HCEC 1CT (cell line): Measurements from ENCODE around the gene PRR22.

ENCODE experiments used
- DNase-seq: peaks from one replicate; pipeline ENCODE4 v3.0.0-alpha.2; 2017

PRR22 gene

DNA sequence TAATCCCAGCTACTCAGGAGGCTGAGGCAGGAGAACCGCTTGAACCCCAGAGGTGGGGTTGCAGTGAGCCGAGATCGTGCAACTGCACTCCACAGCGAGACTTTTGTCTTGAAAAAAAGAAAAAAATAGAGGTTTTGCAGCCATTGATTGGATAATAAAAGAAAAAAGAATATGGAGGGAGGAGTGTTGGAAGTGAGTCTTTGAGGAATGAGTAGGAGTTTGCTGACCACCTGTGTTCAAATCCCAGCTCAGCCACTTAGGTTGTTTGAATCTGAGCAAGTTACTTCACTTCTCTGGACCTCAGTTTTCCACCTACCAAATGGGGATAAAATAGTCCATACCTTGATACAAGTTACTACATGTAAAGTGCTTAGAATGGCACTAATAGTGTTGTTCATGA lies 26.6 kb upstream of the PRR22 start:
- no peak for DNase-seq

- no peak for DNase-seq
Observed at GRCh38 chr19:5809469-5809868, 24.9 kb upstream of the PRR22 start.

DNA sequence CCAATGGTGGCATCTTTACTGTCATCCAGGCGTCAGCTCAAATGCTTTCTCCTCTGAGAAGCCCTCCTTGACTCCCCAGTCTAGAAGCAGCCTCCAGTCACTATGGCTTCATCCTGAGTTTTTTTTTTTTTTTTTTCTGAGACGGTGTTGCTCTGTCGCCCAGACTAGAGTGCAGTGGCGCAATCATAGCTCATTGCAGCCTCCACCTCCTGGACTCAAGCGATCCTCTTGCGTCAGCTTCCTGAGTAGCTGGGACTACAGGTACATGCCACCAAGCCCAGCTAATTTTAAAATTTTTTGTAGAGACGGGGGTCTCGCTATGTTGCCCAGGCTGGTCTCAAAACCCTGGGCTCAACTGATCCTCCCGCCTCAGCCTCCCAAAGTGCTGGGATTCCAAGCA lies 24.5 kb upstream of the PRR22 start:
- no peak for DNase-seq

DNA sequence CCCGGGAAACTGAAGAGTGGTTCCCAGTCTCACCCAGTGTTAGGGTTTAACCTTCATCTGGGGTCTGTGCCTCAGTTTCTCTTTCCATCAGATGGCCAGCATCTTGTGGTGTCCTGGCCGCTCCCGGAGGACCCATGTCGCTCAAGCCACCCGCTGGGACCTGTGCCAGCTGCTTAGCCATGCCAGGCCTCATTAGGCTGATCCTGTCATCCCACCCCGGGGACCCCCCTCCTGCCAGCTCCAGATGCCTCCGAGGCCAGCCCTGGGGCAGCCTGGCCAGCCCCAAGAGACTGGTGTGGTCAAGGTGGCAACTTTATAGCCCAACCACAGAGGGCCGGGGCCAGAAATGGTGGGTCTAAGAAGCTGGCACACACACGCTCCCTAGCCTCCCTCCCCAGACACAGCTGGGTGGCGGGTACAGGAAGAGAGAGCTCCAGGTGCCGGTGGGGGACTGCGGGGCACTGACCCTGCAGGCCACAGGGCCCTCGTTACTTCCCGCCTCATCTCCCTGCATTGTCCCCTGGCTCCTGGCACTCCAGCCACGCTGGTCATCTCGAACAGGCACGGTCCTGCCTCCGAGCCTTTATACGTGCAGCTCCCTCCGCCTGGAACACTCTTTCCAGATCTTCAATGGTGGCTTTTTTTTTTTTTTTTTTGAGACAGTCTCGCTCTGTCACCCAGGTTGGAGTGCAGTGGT lies 23.7 kb upstream of the PRR22 start:
- DNase-seq, result no peak

DNA sequence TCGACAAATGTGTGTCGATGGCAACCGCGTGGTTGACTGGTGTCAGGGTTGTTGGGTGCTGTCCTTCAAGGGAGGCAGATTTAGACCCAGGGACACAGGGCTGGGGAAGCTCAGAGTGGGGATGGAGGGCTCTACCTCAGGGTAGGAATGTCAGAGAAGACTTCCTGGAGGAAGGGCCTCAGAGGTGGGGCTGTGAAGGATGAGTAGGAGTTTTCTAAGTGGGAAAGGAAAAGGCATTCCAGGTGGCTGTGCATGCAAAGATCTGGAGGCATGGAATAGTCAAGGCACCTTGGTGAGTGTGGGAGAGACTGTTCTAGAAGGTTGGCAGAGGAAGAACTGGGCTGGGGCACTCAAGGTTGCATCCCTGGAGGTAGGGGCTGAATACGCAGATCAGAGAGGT lies 22.4 kb upstream of the PRR22 start:
- no peak for DNase-seq

GRCh38 chr19:5806133-5806489 lies 21.6 kb upstream of the PRR22 start:
- no peak for DNase-seq

DNA sequence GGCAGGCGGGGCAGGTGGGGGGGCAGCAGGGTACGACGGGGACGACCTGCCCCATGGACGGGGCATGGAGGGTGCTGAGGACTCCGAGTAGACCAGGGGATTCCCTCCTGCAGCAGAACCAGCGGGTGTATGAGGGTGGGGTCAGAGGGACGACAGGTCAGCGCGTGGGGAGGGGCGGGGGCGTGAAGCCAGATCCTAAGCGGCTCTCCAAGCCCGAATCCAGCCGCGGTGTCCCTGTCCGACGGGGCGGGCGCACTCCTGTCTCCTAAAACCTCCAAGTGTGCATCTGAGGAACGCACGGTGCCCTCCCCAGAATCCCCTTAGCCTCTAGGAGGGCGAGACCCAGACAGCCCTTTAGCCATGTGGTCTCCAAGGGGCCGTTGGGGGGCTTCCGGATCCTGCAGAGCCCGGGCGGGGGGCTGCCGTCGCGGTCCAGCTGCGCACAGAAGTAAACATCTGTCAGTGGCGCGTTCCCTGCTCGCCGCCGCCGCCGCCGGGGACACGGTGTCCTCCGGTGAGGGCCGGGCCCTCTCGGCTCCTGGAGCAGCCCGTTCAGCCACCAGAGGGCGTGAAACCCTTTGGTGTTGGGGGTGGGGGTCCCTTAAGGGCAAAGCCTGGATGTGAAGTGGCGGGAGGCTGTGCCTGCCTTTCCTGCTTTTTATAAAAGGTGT lies 21.1 kb upstream of the PRR22 start:
- DNase-seq, result no peak

GRCh38 chr19:5804516-5805461 lies 20.2 kb upstream of the PRR22 start, which contains the start of gene NRTN:
Gene NRTN, plus strand, starts transcription at chr19:5805067. Its CDS starts 19,099 bp downstream, at chr19:5824166.
- DNase-seq, result no peak

DNA sequence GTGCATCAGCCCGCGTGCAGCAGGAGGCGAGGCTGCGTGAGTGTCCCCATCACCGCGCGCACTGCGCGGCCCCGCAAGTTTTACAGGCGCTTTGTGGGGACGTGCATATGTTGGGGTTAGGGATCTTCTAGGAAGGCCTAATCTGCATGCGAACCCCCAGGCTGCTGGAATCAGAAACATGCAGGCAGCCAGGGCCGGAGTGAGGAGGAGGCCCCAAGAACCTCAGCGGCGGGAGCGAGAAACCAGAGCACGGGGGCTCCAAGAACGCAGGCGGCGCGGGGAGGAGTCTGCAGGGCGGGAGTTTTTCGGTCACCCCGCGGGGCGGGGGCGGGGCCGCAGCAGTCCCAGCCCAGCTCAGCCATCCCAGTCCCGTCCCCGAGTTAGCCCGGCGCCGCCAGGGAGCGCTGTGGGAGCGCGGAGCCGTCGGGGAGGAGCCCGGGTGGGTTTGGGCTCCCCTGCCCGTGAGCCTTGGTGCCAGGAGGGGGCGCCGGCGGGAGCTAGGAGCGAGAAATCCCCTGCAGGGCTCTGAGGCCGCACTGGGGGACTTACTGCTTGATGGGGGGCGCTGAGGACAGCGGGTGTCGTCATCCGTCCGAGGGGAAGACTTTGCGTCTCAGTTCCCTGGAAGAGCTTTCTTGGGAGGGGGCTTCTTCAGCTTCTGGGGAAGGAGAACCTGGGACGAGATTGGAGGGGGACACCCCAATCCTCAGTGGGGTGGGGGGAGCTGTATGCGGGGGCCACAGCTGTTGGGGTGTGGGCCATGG lies 19.4 kb upstream of the PRR22 start:
- DNase-seq, result peak; percentile 76

DNA sequence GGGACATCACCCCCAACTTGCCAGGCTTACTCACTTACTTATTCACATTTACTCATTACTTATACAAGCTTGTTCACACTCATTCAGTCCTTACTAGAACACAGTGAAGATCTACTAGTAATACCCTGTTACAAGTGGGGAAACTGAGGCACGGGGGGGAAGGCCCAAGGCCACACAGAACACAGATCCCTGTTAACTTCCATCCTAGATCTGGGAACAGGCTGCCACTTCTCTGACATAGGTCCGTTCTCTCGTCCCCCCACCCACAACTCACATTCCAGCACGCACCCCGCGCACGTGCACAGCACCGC lies 18.9 kb upstream of the PRR22 start:
- DNase-seq, result no peak

- no peak for DNase-seq
Observed at GRCh38 chr19:5801796-5802619, 17.5 kb upstream of the PRR22 start.

DNA sequence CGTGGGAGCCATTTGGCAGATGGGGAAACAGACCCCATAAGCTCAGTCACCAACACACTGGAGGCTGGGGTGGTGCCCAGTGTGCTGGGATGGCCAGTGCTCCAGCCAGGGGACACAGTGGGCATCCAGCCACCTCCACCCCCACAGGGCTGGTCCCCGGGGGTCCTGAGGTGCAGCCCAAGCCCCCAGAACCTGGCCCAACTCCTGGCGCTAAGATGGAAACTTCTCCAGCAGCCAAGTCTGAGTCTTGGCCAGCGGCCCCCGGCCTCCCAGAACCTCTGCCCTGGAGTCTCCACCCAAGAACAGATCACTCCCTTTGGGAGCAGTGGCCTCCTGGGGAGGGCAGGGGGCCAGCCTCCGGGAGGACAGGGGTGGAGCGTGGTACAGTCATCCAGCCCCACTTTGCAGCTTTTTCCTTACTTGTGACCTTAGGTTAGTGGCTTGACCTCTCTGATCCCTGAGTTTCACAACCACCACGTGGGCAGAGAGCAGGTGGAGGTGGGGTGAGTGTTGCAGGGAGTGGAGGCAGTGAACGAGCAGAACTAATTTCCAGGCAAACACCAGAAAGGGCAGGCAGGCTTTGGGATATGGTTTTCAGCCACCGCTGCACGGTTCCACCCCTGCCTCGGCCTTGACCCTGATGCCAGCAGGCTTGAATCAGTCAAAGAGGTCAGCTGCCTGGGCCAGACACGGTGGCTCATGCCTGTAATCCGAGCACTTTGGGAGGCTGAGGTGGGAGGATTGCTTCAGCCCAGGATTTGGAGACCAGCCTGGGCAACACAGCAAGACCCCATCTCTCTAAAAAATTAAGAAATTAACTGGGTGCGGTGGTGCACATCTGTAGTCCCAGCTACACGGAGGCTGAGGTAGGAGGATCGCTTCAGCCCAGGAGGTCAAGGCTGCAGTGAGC lies 16.1 kb upstream of the PRR22 start:
- DNase-seq, result no peak

DNA sequence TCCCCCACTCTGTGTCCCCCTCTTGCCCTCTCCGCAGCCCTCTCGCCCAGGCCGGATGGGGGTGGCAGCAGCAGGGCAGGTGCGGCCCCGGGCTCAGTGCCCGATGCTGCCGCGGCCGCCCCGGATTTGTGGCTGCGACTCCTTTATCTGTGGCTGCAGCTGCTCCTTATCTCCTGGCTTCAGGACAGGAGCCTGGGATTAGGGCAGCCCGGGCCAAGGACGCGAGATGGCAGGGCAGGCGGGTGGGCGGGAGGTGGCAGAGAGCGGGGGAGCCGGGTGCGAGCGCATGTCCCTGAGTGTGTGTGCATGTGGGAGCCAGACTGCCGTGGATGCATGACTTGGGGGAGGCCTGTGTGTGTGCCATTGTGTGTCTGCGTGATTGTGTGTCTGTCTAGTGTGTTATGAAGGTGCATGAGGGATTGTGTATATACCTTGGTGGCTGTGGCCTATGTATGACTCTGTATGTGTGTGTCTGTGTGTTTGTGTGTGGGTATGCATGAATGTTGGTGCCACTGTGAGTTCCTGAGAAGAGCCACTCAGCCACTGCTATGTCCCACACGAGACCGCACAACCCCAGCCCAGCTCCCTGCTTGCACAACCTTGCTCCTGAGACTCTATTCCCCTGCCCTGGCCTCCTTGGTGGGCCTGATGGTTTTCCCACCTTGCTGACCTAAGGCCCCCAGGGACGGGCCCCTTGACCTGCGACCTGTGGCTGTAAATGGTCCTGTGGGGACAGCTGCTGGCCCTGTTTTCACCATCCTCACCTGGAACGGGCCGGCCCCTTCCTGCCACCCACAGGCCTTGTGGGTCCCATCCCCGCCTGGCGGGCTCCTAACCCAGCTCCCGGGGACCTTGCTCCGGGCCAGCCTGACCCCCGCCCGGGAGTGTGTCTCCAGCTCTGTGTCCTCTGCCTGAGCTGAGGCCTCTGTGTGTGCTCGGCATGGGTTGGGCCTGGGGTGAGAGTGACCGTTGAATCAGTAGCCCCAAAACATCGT lies 15.0 kb upstream of the PRR22 start:
- DNase-seq, result no peak

GRCh38 chr19:5798244-5798643 lies 13.7 kb upstream of the PRR22 start:
- no peak for DNase-seq

- no peak for DNase-seq
Observed at GRCh38 chr19:5795382-5795919, 10.9 kb upstream of the PRR22 start.

DNA sequence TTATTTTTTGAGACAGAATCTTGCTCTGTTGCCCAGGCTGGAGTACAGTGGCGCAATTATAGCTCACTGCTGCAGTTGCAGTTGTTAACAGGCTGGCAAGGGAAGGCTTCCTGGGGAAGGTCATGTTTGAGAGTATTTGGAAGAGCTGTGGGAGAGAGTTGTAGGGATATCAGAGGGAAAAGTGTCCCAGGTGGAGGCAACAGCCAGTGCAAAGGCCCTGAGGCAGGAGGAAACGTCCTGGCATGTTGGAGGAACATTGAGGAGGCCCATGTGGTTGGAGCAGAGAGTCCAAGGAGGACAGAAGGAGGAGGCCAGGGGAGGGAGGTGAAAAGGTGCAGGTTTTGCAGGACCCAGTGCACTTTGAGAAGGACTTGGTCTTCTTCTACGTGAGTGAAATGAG lies 8.6 kb upstream of the PRR22 start:
- no peak for DNase-seq

DNA sequence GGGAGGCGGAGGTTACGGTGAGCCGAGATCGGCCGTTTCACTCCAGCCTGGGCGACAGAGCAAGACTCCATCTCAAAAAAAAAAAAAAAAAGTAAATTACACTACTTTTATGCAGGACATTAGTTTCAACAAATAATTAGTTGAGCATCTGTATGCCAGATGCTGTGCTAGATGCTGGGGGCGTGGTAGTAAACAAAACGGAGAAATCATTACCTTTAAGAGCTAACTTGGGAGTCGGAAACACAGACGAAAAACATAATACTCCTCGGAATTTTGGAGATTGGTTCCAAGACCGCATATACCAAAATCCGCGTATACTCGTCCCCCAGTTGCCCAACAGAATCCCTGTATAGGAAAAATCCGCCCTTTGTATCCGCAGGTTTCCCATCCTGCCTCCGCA lies 7.7 kb upstream of the PRR22 start:
- DNase-seq, result no peak

DNA sequence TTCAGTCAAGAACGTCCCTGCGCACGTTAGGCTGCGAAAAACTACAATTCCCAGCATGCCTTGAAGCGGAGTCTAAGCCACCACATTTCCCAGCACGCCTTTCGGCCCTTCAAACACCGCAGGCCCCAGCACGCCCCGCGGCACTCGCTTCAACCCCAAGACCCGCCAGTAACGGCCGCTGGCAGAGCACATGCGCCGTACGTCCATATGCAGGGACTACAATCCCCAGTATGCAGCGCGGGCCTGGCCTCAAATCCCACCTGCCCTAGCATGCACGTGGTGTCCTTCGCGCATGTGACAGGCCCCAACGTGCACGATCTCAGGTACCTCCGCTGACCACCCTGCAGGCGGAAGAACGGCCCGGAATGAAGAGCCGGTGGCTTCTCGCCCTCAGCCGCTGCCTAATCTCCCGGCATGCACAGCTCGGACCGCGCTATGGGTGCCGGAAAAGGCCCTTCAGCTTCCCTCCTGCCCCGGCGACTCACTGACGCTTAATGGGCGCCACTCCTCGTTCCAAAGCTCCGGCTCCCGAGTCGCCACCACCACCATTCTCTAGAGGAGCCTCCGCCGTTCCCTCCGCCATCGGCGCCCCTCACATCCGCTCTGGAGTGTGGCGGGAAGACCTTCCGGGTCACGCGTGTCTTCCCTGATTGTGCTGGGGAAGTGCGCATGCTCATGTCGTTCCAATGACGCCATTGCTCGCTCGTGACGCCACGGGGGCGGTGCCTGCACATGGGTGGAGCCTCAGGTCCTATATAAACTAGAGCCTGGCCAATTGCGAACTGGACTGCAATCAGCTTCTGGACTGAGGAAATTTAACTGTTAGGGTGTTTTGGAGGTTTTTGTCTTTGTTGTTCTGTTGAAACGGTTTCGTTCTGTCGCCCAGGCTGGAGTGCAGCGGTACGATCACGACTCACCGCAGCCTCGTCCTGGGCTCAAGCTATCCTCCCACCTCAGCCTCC lies 6.3 kb upstream of the PRR22 start, which contains the start of gene DUS3L:
Gene DUS3L (minus strand): TSS at position 605 of the 962 bp plus-strand sequence. CDS start 22 bp downstream, at position 583.
- peak; percentile 97 for DNase-seq
